ENCODE measurements around the gene PCIF1.

- TF ChIP-seq CTCF (IDR thresholded peaks at IDR 0.05; ENCODE audit: extremely low read depth in 1 of 2, insufficient read depth in 1 of 2, low read depth in 1 of 2, low read length in 2 of 2) (no peak), POLR2AphosphoS5 (IDR thresholded peaks at IDR 0.05; ENCODE audit: insufficient read depth, low read depth, low read length) (no peak), POLR2A (IDR thresholded peaks at IDR 0.05; ENCODE audit: low read depth, low read length) (no peak), EZH2 (IDR thresholded peaks at IDR 0.05; ENCODE audit: borderline replicate concordance, low read depth, low read length, severe bottlenecking) (no peak), MAX (IDR thresholded peaks at IDR 0.05; ENCODE audit: insufficient read depth, insufficient read length) (no peak), GATA2 (IDR thresholded peaks at IDR 0.05; ENCODE audit: insufficient read depth, insufficient read length, low read depth, low read length) (no peak), JUN (IDR thresholded peaks at IDR 0.05; ENCODE audit: borderline replicate concordance, insufficient read depth, insufficient read length, low read depth) (no peak), FOS (IDR thresholded peaks at IDR 0.05; ENCODE audit: borderline replicate concordance, insufficient read depth, low read length) (no peak), MYC (IDR thresholded peaks at IDR 0.05; ENCODE audit: low read depth, low read length) (no peak)
These were observed 6.0 kb downstream of the PCIF1 start for GRCh38 chr20:45940469-45940868.
